ENCODE data around the gene CCDC87. TPM values are rescaled to one million over a fixed set of nuclear protein-coding genes. Genes with fewer than 3 reads are reported as not detected.
"Not testable (repeated sequence)": the region's sequence is repeated elsewhere in the genome, so short reads cannot be mapped to it uniquely, and the experiment has no call there.

The CCDC87 gene
- total and polyA plus RNA-seq, 7 donors = 0.06 to 1.1 (median 0.36) TPM; not detected in 1

DNA sequence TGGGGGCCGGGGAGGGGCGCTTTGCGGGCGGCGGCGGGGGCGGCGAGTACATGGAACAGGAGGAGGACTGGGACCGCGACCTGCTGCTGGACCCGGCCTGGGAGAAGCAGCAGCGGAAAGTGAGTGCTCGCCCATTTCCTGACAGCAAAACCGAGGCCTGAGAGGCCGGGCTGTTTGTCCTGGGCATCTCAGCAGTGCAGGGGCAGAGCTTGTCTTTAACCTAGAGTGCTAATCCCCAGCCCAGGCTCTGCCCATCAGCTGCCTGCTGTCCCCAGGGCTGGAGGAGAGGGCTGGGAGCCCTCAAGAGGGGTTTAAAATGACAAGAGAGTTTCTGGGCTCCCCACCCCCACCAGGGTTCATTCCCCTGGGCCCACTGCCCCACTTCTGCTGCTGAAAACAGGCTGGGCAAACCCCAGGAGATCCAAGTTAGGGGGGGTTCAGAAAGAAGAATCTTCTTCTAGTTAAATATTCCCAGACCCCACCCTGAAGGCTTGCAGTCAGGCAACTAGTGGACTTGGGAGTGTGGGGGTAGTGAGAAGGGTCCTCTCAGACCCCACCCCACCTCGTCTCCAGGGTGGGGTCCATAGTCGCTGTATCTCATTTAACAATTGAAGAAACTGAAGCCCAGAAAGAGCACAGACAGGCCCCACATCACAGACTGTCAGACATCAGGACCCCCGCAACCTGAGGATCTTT lies 45.7 kb downstream of the CCDC87 start:
- Histone ChIP-seq H3K27me3 (ENCODE audit: insufficient read depth in 3 of 3, low read length in 2 of 3) (no peaks in the 10 kb centered on the region), H3K36me3 (ENCODE audit: insufficient read depth in 1 of 2, low read depth in 1 of 2) (peaks cover 0 to 8% of the 10 kb centered on the region in 2 donors), H3K27ac (peak overlapping the region; percentile 89), H3K4me3 (peak overlapping the region; percentile 83), H3K9me3 (no peaks in the 10 kb centered on the region), H3K4me1 (peaks cover 33% of the 10 kb centered on the region)
- WGBS, 3 donors = 24 to 40% (median 27%) methylated on average over 16 to 18 of the region's 18 CpGs
- TF ChIP-seq, protein P1, sequence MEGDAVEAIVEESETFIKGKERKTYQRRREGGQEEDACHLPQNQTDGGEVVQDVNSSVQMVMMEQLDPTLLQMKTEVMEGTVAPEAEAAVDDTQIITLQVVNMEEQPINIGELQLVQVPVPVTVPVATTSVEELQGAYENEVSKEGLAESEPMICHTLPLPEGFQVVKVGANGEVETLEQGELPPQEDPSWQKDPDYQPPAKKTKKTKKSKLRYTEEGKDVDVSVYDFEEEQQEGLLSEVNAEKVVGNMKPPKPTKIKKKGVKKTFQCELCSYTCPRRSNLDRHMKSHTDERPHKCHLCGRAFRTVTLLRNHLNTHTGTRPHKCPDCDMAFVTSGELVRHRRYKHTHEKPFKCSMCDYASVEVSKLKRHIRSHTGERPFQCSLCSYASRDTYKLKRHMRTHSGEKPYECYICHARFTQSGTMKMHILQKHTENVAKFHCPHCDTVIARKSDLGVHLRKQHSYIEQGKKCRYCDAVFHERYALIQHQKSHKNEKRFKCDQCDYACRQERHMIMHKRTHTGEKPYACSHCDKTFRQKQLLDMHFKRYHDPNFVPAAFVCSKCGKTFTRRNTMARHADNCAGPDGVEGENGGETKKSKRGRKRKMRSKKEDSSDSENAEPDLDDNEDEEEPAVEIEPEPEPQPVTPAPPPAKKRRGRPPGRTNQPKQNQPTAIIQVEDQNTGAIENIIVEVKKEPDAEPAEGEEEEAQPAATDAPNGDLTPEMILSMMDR (IDR thresholded peaks at IDR 0.05) = no peak
- ATAC-seq (peak in 1 of 4 donors; percentile 18), DNase-seq (no peak)
- intact Hi-C loops (cut with DNase I) = no loop called here

DNA sequence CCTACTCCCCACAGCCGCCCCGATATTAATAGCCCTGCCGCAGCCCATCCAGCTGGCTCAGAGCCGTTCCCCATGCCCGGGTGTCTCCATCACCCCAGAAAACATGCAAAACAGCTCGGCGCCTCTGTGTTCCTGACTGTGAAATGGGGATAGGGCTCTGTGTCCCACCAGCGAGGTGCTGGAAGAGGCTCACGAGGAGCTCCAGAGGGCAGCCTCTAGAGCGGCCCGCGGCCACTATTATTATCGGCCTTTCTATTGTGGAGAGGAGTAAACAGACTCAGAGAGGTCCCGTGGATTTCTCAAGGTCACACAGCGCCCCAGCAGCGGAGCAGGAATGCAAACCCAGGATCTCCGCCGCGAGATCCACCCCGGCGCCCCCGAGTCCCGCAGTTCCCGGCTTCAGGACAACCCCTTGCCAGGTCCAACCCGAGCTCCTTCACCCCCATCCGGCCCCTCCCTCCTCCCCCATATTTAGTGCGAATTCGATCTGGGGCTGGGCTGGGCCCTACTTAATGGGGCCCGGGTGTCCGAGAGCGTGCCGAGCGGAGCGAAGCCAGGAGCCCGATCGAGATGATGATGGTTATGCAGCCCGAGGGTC lies 46.4 kb downstream of the CCDC87 start, which contains the start of gene ACTN3:
ACTN3 (plus strand) TSS at position 536 of the 598 bp plus-strand sequence; CDS start at position 571, 35 bp downstream.
- Histone ChIP-seq H3K4me3 (peak within 1 kb of the TSS; percentile 83), H3K4me1 (peaks cover 33% of the 10 kb centered on the region), H3K27ac (peak within 1 kb of the TSS; percentile 89), H3K27me3 (ENCODE audit: insufficient read depth in 3 of 3, low read length in 2 of 3) (no peaks in the 10 kb centered on the region), H3K36me3 (ENCODE audit: insufficient read depth in 1 of 2, low read depth in 1 of 2) (peaks cover 0 to 12% of the 10 kb centered on the region in 2 donors), H3K9me3 (no peaks in the 10 kb centered on the region)
- intact Hi-C loops (cut with DNase I) = no loop called here
- TF ChIP-seq, protein P1 (IDR thresholded peaks at IDR 0.05) = no peak
- DNase-seq (peak; percentile 46 to 69), ATAC-seq (peak; percentile 1 to 24 (median 8))
- WGBS, 3 donors = 1 to 7% (median 2%) methylated on average over 37 of the region's 37 CpGs

DNA sequence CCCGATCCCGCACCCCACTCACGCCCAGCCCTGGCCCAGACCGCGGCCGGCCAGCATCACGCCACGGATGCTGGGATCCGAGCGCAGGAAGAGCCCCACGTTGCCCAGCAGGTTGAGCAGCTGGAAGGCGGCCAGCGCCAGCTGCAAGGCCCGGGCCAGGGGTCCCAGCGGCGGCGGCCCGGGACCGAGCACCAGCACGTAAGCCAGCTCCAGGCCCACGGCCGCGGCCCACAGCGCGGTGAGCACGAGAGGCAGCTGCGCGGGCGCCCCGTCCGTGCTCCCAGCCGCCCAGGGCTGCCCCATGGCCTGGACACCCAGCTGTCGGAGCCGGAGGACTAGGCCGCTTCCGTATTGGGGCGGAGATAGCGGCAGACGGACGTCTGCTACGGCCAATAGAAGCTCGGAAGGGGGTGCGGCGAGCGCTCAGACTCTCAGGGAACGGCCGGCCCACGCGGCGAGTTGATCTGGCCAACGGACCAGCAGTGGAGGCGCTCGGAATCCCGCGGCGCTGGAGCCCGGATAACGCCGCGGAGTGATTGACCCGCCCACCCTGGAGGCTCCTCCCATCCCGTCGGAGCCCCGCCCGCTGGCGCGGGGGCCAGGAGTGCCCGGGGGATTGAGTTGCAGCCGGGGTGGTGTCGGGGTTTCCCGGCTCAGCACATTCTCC lies 47.0 kb downstream of the CCDC87 start, which contains the start of gene ZDHHC24:
ZDHHC24 (minus strand) TSS at position 348 of the 667 bp plus-strand sequence; CDS start at position 303, 45 bp downstream.
- Histone ChIP-seq H3K4me1 (peaks cover 33% of the 10 kb centered on the region), H3K4me3 (peak within 1 kb of the TSS; percentile 83), H3K36me3 (ENCODE audit: insufficient read depth in 1 of 2, low read depth in 1 of 2) (peaks cover 0 to 12% of the 10 kb centered on the region in 2 donors), H3K9me3 (no peaks in the 10 kb centered on the region), H3K27me3 (ENCODE audit: insufficient read depth in 3 of 3, low read length in 2 of 3) (no peaks in the 10 kb centered on the region), H3K27ac (peak within 1 kb of the TSS; percentile 89)
- ATAC-seq = peak; percentile 90 to 93 (median 92)
- peak; percentile 99 for DNase-seq
- TF ChIP-seq, protein P1 (IDR thresholded peaks at IDR 0.05) = no peak
- intact Hi-C loops (cut with DNase I) = no loop called here
- WGBS, 3 donors = 0 to 1% (median 1%) methylated on average over 65 to 71 of the region's 71 CpGs

DNA sequence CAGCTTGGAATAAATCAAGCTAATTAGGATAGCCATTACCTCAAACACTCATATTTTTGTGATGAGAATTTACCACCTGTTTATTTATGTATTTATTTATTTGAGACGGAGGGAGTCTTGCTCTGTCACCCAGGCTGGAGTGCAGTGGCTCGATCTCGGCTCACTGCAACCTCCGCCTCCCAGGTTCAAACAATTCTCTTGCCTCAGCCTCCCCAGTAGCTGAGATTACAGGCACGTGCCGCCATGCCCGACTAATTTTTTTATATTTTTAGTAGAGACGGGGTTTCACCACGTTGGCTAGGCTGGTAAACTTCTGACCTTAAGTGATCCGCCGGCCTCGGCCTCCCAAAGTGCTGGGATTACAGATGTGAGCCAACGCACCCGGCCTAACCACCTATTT lies 47.9 kb downstream of the CCDC87 start:
- intact Hi-C loops (cut with DNase I) = not testable (repeated sequence)
- H3K4me1 ChIP-seq = peaks cover 33% of the 10 kb centered on the region

More for the DNA sequence above, 47.9 kb downstream of the CCDC87 start:
- peaks cover 0 to 14% of the 10 kb centered on the region in 2 donors for H3K36me3 ChIP-seq (ENCODE audit: insufficient read depth in 1 of 2, low read depth in 1 of 2)
- H3K27me3 ChIP-seq (ENCODE audit: insufficient read depth in 3 of 3, low read length in 2 of 3); H3K9me3 ChIP-seq; ATAC-seq; DNase-seq: not testable (repeated sequence)
- 45 to 66% (median 45%) methylated on average over 14 of the region's 14 CpGs for WGBS, 3 donors
- H3K4me3 ChIP-seq = peak overlapping the region; percentile 83
- peak overlapping the region; percentile 89 for H3K27ac ChIP-seq
